Urinary bladder (tissue), 2 donors: ENCODE results near the gene KRTAP2-1. TPM values are rescaled to one million over a fixed set of nuclear protein-coding genes. Genes with fewer than 3 reads are reported as not detected.

Source experiments
- polyA plus RNA-seq: library from polyadenylated mRNA; stranded (reverse); fragments of 200-250 nt; gene quantifications from one replicate; pipeline ENCODE4 v1.2.3, GENCODE V29; 2013
- small RNA-seq: library from RNA; depleted of rRNA; stranded (forward); fragments of <200 nt; gene quantifications from one replicate; pipeline ENCODE3, GENCODE V24; 2014
- total RNA-seq: library from RNA; depleted of rRNA; stranded (reverse); fragments of >200 nt; gene quantifications from one replicate; pipeline ENCODE4 v1.2.3, GENCODE V29; 2014
- donor health status: healthy.

KRTAP2-1 gene
- total and polyA plus RNA-seq, 2 donors = not detected

Small RNA genes within 50 kb of the gene (small RNA-seq; reads per million reads assigned to genes)
- not detected for gene KRTAP3-4P

Other genes with a start within 250 kb of the KRTAP2-1 start
Only the 30 nearest of the 37 such genes appear.
- gene KRT12, start 180.1 kb downstream of the KRTAP2-1 start, total RNA-seq = not detected
- gene KRT12, start 180.1 kb downstream of the KRTAP2-1 start, polyA plus RNA-seq = not detected
- gene KRT20, start 162.1 kb downstream of the KRTAP2-1 start, total RNA-seq = 23.2 TPM
- gene KRT20, start 162.1 kb downstream of the KRTAP2-1 start, polyA plus RNA-seq = 2.2 TPM
- 14.7 TPM for gene KRT23, start 109.7 kb downstream of the KRTAP2-1 start, total RNA-seq
- gene KRT23, start 109.7 kb downstream of the KRTAP2-1 start, polyA plus RNA-seq = 0.87 TPM
- not detected for gene KRT39, start 80.4 kb downstream of the KRTAP2-1 start, total RNA-seq
- not detected for gene KRT39, start 80.4 kb downstream of the KRTAP2-1 start, polyA plus RNA-seq
- gene KRT40, start 63.0 kb downstream of the KRTAP2-1 start, total RNA-seq = not detected
- not detected for gene KRT40, start 63.0 kb downstream of the KRTAP2-1 start, polyA plus RNA-seq
- not detected for gene KRTAP3-3, start 53.2 kb downstream of the KRTAP2-1 start, total RNA-seq
- not detected for gene KRTAP3-3, start 53.2 kb downstream of the KRTAP2-1 start, polyA plus RNA-seq
- not detected for gene KRTAP3-2, start 47.4 kb downstream of the KRTAP2-1 start, total RNA-seq
- gene KRTAP3-2, start 47.4 kb downstream of the KRTAP2-1 start, polyA plus RNA-seq = not detected
- gene KRTAP3-1, start 38.2 kb downstream of the KRTAP2-1 start, total RNA-seq = not detected
- gene KRTAP3-1, start 38.2 kb downstream of the KRTAP2-1 start, polyA plus RNA-seq = not detected
- not detected for gene KRTAP1-5, start 20.1 kb downstream of the KRTAP2-1 start, total RNA-seq
- 0.11 TPM for gene KRTAP1-5, start 20.1 kb downstream of the KRTAP2-1 start, polyA plus RNA-seq
- gene KRTAP1-4, start 17.1 kb downstream of the KRTAP2-1 start, total RNA-seq = not detected
- gene KRTAP1-4, start 17.1 kb downstream of the KRTAP2-1 start, polyA plus RNA-seq = not detected
- gene KRTAP1-3, start 12.4 kb downstream of the KRTAP2-1 start, total RNA-seq = not detected
- gene KRTAP1-3, start 12.4 kb downstream of the KRTAP2-1 start, polyA plus RNA-seq = not detected
- gene KRTAP1-1, start 5.9 kb downstream of the KRTAP2-1 start, total RNA-seq = not detected
- not detected for gene KRTAP1-1, start 5.9 kb downstream of the KRTAP2-1 start, polyA plus RNA-seq
- not detected for gene KRTAP2-2, start 7.9 kb upstream of the KRTAP2-1 start, total RNA-seq
- not detected for gene KRTAP2-2, start 7.9 kb upstream of the KRTAP2-1 start, polyA plus RNA-seq
- gene KRTAP2-3, start 12.8 kb upstream of the KRTAP2-1 start, total RNA-seq = not detected
- not detected for gene KRTAP2-3, start 12.8 kb upstream of the KRTAP2-1 start, polyA plus RNA-seq
- gene KRTAP2-4, start 18.6 kb upstream of the KRTAP2-1 start, total RNA-seq = not detected
- gene KRTAP2-4, start 18.6 kb upstream of the KRTAP2-1 start, polyA plus RNA-seq = not detected
- gene KRTAP4-7, start 36.8 kb upstream of the KRTAP2-1 start, total RNA-seq = not detected
- gene KRTAP4-7, start 36.8 kb upstream of the KRTAP2-1 start, polyA plus RNA-seq = not detected
- gene KRTAP4-8, start 50.8 kb upstream of the KRTAP2-1 start, total RNA-seq = not detected
- gene KRTAP4-8, start 50.8 kb upstream of the KRTAP2-1 start, polyA plus RNA-seq = not detected
- not detected for gene KRTAP4-16, start 54.9 kb upstream of the KRTAP2-1 start, total RNA-seq
- gene KRTAP4-16, start 54.9 kb upstream of the KRTAP2-1 start, polyA plus RNA-seq = not detected
- gene KRTAP4-9, start 58.1 kb upstream of the KRTAP2-1 start, total RNA-seq = not detected
- gene KRTAP4-9, start 58.1 kb upstream of the KRTAP2-1 start, polyA plus RNA-seq = not detected
- gene KRTAP4-11, start 71.1 kb upstream of the KRTAP2-1 start, total RNA-seq = not detected
- gene KRTAP4-11, start 71.1 kb upstream of the KRTAP2-1 start, polyA plus RNA-seq = not detected
- not detected for gene KRTAP4-12, start 76.9 kb upstream of the KRTAP2-1 start, total RNA-seq
- not detected for gene KRTAP4-12, start 76.9 kb upstream of the KRTAP2-1 start, polyA plus RNA-seq
- not detected for gene KRTAP4-6, start 93.2 kb upstream of the KRTAP2-1 start, total RNA-seq
- gene KRTAP4-6, start 93.2 kb upstream of the KRTAP2-1 start, polyA plus RNA-seq = not detected
- not detected for gene KRTAP4-5, start 102.5 kb upstream of the KRTAP2-1 start, total RNA-seq
- gene KRTAP4-5, start 102.5 kb upstream of the KRTAP2-1 start, polyA plus RNA-seq = not detected
- not detected for gene KRTAP4-4, start 113.4 kb upstream of the KRTAP2-1 start, total RNA-seq
- not detected for gene KRTAP4-4, start 113.4 kb upstream of the KRTAP2-1 start, polyA plus RNA-seq
- not detected for gene KRTAP4-3, start 120.9 kb upstream of the KRTAP2-1 start, total RNA-seq
- not detected for gene KRTAP4-3, start 120.9 kb upstream of the KRTAP2-1 start, polyA plus RNA-seq
- gene KRTAP4-2, start 130.9 kb upstream of the KRTAP2-1 start, total RNA-seq = not detected
- not detected for gene KRTAP4-2, start 130.9 kb upstream of the KRTAP2-1 start, polyA plus RNA-seq
- not detected for gene KRTAP4-1, start 137.6 kb upstream of the KRTAP2-1 start, total RNA-seq
- gene KRTAP4-1, start 137.6 kb upstream of the KRTAP2-1 start, polyA plus RNA-seq = not detected
- gene KRTAP9-1, start 142.6 kb upstream of the KRTAP2-1 start, total RNA-seq = not detected
- not detected for gene KRTAP9-1, start 142.6 kb upstream of the KRTAP2-1 start, polyA plus RNA-seq
- gene KRTAP9-2, start 179.3 kb upstream of the KRTAP2-1 start, total RNA-seq = not detected
- not detected for gene KRTAP9-2, start 179.3 kb upstream of the KRTAP2-1 start, polyA plus RNA-seq
- not detected for gene KRTAP9-3, start 185.1 kb upstream of the KRTAP2-1 start, total RNA-seq
- gene KRTAP9-3, start 185.1 kb upstream of the KRTAP2-1 start, polyA plus RNA-seq = not detected